ENCODE results near the gene TMA7. TPM values are rescaled to one million over a fixed set of nuclear protein-coding genes. Genes with fewer than 3 reads are reported as not detected.
A peak's percentile ranks its signal among the peaks of the same experiment; 100 is the strongest.

TMA7 gene
- total and polyA plus RNA-seq, 2 of the 13 experiments (the other 11 are each of a cell fraction or from before 2014, with no cell fraction given): 100 to 486 TPM

- TF ChIP-seq ZNF747 (CRISPR knock-in tag; IDR thresholded peaks at IDR 0.05; ENCODE audit: borderline replicate concordance) (no peak; the same call in 1 of the 2 replicates), BCL6 (CRISPR knock-in tag; IDR thresholded peaks at IDR 0.05) (peak; percentile 80), STAT5B (CRISPR knock-in tag; IDR thresholded peaks at IDR 0.05) (0 out of 2 replicates have a peak, but pooled peaks have one; percentile 35), GTF2F1 (IDR thresholded peaks at IDR 0.05; ENCODE audit: low read length) (no peak), RERE (CRISPR knock-in tag; IDR thresholded peaks at IDR 0.05; ENCODE audit: low read depth) (peak; percentile 83; the same call in 1 of the 2 replicates), ZBTB25 (CRISPR knock-in tag; IDR thresholded peaks at IDR 0.05) (0 out of 2 replicates have a peak, but pooled peaks have one; percentile 50), MZF1 (CRISPR knock-in tag; IDR thresholded peaks at IDR 0.05; ENCODE audit: borderline replicate concordance) (0 out of 2 replicates have a peak, but pooled peaks have one; percentile 21), ZNF276 (CRISPR knock-in tag; IDR thresholded peaks at IDR 0.05; ENCODE audit: low read depth) (0 out of 2 replicates have a peak, but pooled peaks have one; percentile 0), MAF1 (CRISPR knock-in tag; IDR thresholded peaks at IDR 0.05; ENCODE audit: borderline replicate concordance) (0 out of 2 replicates have a peak, but pooled peaks have one; percentile 35), MXI1 (IDR thresholded peaks at IDR 0.05; ENCODE audit: borderline replicate concordance, low read depth, low read length) (peak; percentile 18; the same call in 1 of the 3 replicates), ZKSCAN8 (CRISPR knock-in tag; IDR thresholded peaks at IDR 0.05; ENCODE audit: borderline replicate concordance) (peak; percentile 85), CCAR2 (optimal IDR thresholded peaks at IDR 0.05; ENCODE audit: low read depth, low read length) (no peak), FOXK1 (CRISPR knock-in tag; IDR thresholded peaks at IDR 0.05; ENCODE audit: borderline replicate concordance, low read depth) (peak; percentile 59; the same call in 1 of the 2 replicates), RBAK (CRISPR knock-in tag; IDR thresholded peaks at IDR 0.05) (no peak), HDAC1 (CRISPR knock-in tag; IDR thresholded peaks at IDR 0.05) (peak; percentile 97), YEATS4 (CRISPR knock-in tag; IDR thresholded peaks at IDR 0.05; ENCODE audit: borderline replicate concordance) (peak; percentile 65; the same call in 1 of the 2 replicates), FOXO1 (CRISPR knock-in tag; IDR thresholded peaks at IDR 0.05) (peak; percentile 86), ZBTB7A (CRISPR knock-in tag; IDR thresholded peaks at IDR 0.05) (peak; percentile 100), ZNF570 (CRISPR knock-in tag; IDR thresholded peaks at IDR 0.05; ENCODE audit: borderline replicate concordance) (no peak)
Observed at GRCh38 chr3:48431224-48432029, 8.6 kb upstream of the TMA7 start (continued).
